ENCODE results near the gene HOXB6.

Gene HOXB6

GRCh38 chr17:48628649-48629410, 24.0 kb upstream of the HOXB6 start:
- H3K36me3 ChIP-seq (ENCODE audit: insufficient read depth, low read length) = no peaks in the 10 kb centered on the region
- H3K27ac ChIP-seq (ENCODE audit: low read length) = no peak overlapping the region
- no peak overlapping the region for H3K4me2 ChIP-seq (ENCODE audit: insufficient read depth, low read length)
- H3K9ac ChIP-seq (ENCODE audit: low read depth, low read length) = no peak overlapping the region
- H3K4me1 ChIP-seq (ENCODE audit: insufficient read depth, low read length) = no peaks in the 10 kb centered on the region
- no peak overlapping the region for H3K4me3 ChIP-seq (ENCODE audit: low read depth in 1 of 2, low read length in 2 of 2)
- no peaks in the 10 kb centered on the region for H3K79me2 ChIP-seq (ENCODE audit: insufficient read depth, low read length)
- TF ChIP-seq EZH2 (IDR thresholded peaks at IDR 0.05; ENCODE audit: borderline replicate concordance, low read depth, low read length, severe bottlenecking) (no peak), CTCF (IDR thresholded peaks at IDR 0.05; ENCODE audit: borderline replicate concordance, extremely low read depth, low read length, poor library complexity, severe bottlenecking) (no peak)
- ATAC-seq (ENCODE audit: insufficient read depth, low read depth) (no peak), DNase-seq (no peak)
- H3K27me3 ChIP-seq (ENCODE audit: insufficient read depth, low read length, poor library complexity) = peaks cover 57% of the 10 kb centered on the region
- H2AFZ ChIP-seq (ENCODE audit: low read depth, low read length) = no peak overlapping the region
- no peaks in the 10 kb centered on the region for H3K9me3 ChIP-seq (ENCODE audit: insufficient read depth, low read length, severe bottlenecking)
- H4K20me1 ChIP-seq (ENCODE audit: insufficient read depth, low read length) = no peaks in the 10 kb centered on the region

GRCh38 chr17:48627623-48628521, 23.1 kb upstream of the HOXB6 start:
- H3K4me2 ChIP-seq (ENCODE audit: insufficient read depth, low read length) = no peak overlapping the region
- H3K27ac ChIP-seq (ENCODE audit: low read length) = no peak overlapping the region
- H3K4me3 ChIP-seq (ENCODE audit: low read depth in 1 of 2, low read length in 2 of 2) = no peak overlapping the region
- ATAC-seq (ENCODE audit: insufficient read depth, low read depth) = no peak
- H3K36me3 ChIP-seq (ENCODE audit: insufficient read depth, low read length) = no peaks in the 10 kb centered on the region
- H3K27me3 ChIP-seq (ENCODE audit: insufficient read depth, low read length, poor library complexity) = peaks cover 63% of the 10 kb centered on the region
- H4K20me1 ChIP-seq (ENCODE audit: insufficient read depth, low read length) = no peaks in the 10 kb centered on the region; the same call in 1 of the 2 replicates
- no peak overlapping the region for H3K9ac ChIP-seq (ENCODE audit: low read depth, low read length)
- H3K9me3 ChIP-seq (ENCODE audit: insufficient read depth, low read length, severe bottlenecking) = no peaks in the 10 kb centered on the region
- no peak for DNase-seq
- H3K4me1 ChIP-seq (ENCODE audit: insufficient read depth, low read length) = no peaks in the 10 kb centered on the region
- H2AFZ ChIP-seq (ENCODE audit: low read depth, low read length) = no peak overlapping the region
- TF ChIP-seq EZH2 (IDR thresholded peaks at IDR 0.05; ENCODE audit: borderline replicate concordance, low read depth, low read length, severe bottlenecking) (no peak), CTCF (IDR thresholded peaks at IDR 0.05; ENCODE audit: borderline replicate concordance, extremely low read depth, low read length, poor library complexity, severe bottlenecking) (no peak)
- no peaks in the 10 kb centered on the region for H3K79me2 ChIP-seq (ENCODE audit: insufficient read depth, low read length)

GRCh38 chr17:48627118-48627597, 22.4 kb upstream of the HOXB6 start:
- H3K27ac ChIP-seq (ENCODE audit: low read length) = no peak overlapping the region
- ATAC-seq (ENCODE audit: insufficient read depth, low read depth) (no peak), DNase-seq (no peak)
- H3K36me3 ChIP-seq (ENCODE audit: insufficient read depth, low read length) = no peaks in the 10 kb centered on the region
- H2AFZ ChIP-seq (ENCODE audit: low read depth, low read length) = no peak overlapping the region
- no peaks in the 10 kb centered on the region for H3K9me3 ChIP-seq (ENCODE audit: insufficient read depth, low read length, severe bottlenecking)
- H3K27me3 ChIP-seq (ENCODE audit: insufficient read depth, low read length, poor library complexity) = peaks cover 60% of the 10 kb centered on the region
- no peak overlapping the region for H3K4me3 ChIP-seq (ENCODE audit: low read depth in 1 of 2, low read length in 2 of 2)
- H3K4me2 ChIP-seq (ENCODE audit: insufficient read depth, low read length) = no peak overlapping the region
- no peaks in the 10 kb centered on the region for H3K79me2 ChIP-seq (ENCODE audit: insufficient read depth, low read length)
- H4K20me1 ChIP-seq (ENCODE audit: insufficient read depth, low read length) = no peaks in the 10 kb centered on the region; the same call in 1 of the 2 replicates
- H3K4me1 ChIP-seq (ENCODE audit: insufficient read depth, low read length) = no peaks in the 10 kb centered on the region
- TF ChIP-seq EZH2 (IDR thresholded peaks at IDR 0.05; ENCODE audit: borderline replicate concordance, low read depth, low read length, severe bottlenecking) (no peak), CTCF (IDR thresholded peaks at IDR 0.05; ENCODE audit: borderline replicate concordance, extremely low read depth, low read length, poor library complexity, severe bottlenecking) (no peak)
- H3K9ac ChIP-seq (ENCODE audit: low read depth, low read length) = no peak overlapping the region

Data from DND-41 (cell line).